ENCODE data around the gene ZNF543. TPM values are rescaled to one million over a fixed set of nuclear protein-coding genes. Genes with fewer than 3 reads are reported as not detected.

ZNF543 gene
- total and polyA plus RNA-seq, 2 of the 13 experiments (the other 11 are each of a cell fraction or from before 2014, with no cell fraction given): 2.1 to 8.9 TPM

- no peak for FAIRE-seq
- Histone ChIP-seq H3K27me3 (ENCODE audit: control insufficient read depth in 1 of 2, insufficient read depth in 2 of 2, low read length in 2 of 2) (0 out of 5 replicates have a peak, but pooled peaks cover 0 to 4% of the 10 kb centered on the region in 2 experiments), H3K4me2 (ENCODE audit: low read depth, low read length) (peak overlapping the region; percentile 79), H3K9ac (ENCODE audit: insufficient read depth, low read depth, low read length) (peak overlapping the region; percentile 93), H3K36me3 (replicated peaks in 1 of 2; ENCODE audit: control insufficient read depth in 1 of 2, insufficient read depth in 2 of 2, low read length in 2 of 2) (peaks cover 10 to 25% of the 10 kb centered on the region in 2 experiments), H2AFZ (ENCODE audit: low read length) (no peak overlapping the region), H3K4me3 (replicated peaks in 1 of 3; ENCODE audit: insufficient read depth in 1 of 3, low read depth in 2 of 3, low read length in 3 of 3) (peak overlapping the region; percentile 84 to 91 (median 88)), H4K20me1 (ENCODE audit: insufficient read depth, low read length) (no peaks in the 10 kb centered on the region), H3K9me3 (ENCODE audit: low read length) (no peaks in the 10 kb centered on the region), H3K27ac (ENCODE audit: extremely low read length, insufficient read depth, low read length) (peak overlapping the region; percentile 59), H3K79me2 (ENCODE audit: insufficient read depth, low read length) (peaks cover 28% of the 10 kb centered on the region), H3K4me1 (ENCODE audit: insufficient read depth, low read length) (peaks cover 25% of the 10 kb centered on the region)
- no peak for DNase-seq (ENCODE audit: low spot score)
- in situ Hi-C loops (cut with HindIII; ENCODE audit: extremely low pct_ligation_motif_present, low pct_unique_long_range_greater_than_20kb): no loop called here
- ATAC-seq: no peak; the same call in 2 of the 3 replicates
- 18% methylated on average over 8 of the region's 8 CpGs for WGBS (ENCODE audit: low lambda C conversion rate)
- intact Hi-C loops (cut with micrococcal nuclease; ENCODE audit: unreplicated experiment): loop anchor here (5.0 kb wide), 1 partner anchor 41 kb away; the partner anchor contains the start of genes TRAPPC2B and ZNF547
- TF ChIP-seq, protein P1, sequence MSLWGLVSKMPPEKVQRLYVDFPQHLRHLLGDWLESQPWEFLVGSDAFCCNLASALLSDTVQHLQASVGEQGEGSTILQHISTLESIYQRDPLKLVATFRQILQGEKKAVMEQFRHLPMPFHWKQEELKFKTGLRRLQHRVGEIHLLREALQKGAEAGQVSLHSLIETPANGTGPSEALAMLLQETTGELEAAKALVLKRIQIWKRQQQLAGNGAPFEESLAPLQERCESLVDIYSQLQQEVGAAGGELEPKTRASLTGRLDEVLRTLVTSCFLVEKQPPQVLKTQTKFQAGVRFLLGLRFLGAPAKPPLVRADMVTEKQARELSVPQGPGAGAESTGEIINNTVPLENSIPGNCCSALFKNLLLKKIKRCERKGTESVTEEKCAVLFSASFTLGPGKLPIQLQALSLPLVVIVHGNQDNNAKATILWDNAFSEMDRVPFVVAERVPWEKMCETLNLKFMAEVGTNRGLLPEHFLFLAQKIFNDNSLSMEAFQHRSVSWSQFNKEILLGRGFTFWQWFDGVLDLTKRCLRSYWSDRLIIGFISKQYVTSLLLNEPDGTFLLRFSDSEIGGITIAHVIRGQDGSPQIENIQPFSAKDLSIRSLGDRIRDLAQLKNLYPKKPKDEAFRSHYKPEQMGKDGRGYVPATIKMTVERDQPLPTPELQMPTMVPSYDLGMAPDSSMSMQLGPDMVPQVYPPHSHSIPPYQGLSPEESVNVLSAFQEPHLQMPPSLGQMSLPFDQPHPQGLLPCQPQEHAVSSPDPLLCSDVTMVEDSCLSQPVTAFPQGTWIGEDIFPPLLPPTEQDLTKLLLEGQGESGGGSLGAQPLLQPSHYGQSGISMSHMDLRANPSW (CRISPR knock-in tag; IDR thresholded peaks at IDR 0.05; ENCODE audit: borderline replicate concordance): no peak
- TF ChIP-seq TBL1XR1 (IDR thresholded peaks at IDR 0.05; ENCODE audit: borderline replicate concordance, low read length, partially characterized antibody) (no peak), SRF (IDR thresholded peaks at IDR 0.05; ENCODE audit: low read depth, low read length) (peak; percentile 37; the same call in 1 of the 2 replicates)
- TF ChIP-seq, protein P2, sequence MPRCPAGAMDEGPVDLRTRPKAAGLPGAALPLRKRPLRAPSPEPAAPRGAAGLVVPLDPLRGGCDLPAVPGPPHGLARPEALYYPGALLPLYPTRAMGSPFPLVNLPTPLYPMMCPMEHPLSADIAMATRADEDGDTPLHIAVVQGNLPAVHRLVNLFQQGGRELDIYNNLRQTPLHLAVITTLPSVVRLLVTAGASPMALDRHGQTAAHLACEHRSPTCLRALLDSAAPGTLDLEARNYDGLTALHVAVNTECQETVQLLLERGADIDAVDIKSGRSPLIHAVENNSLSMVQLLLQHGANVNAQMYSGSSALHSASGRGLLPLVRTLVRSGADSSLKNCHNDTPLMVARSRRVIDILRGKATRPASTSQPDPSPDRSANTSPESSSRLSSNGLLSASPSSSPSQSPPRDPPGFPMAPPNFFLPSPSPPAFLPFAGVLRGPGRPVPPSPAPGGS (CRISPR knock-in tag; IDR thresholded peaks at IDR 0.05): no peak
- POLR2A ChIA-PET: interaction anchor here (0.7 kb wide), 1 partner anchor 30 kb away, joined by 3 read pairs; the partner anchor contains the start of gene ZNF304
- no TSS peak for BruUV-seq (replicated peaks)
- CTCF ChIA-PET (ENCODE audit: low intra/inter-chr PET ratio, low total read pairs): no interaction called here
Observed at GRCh38 chr19:57321116-57321515, 844 bp downstream of the ZNF543 start.
